ENCODE measurements around the gene DHX36.

The DHX36 gene

GRCh38 chr3:154229217-154229590 lies 95.1 kb downstream of the DHX36 start:
- H3F3A ChIP-seq (ENCODE audit: low read depth), result no peaks in the 10 kb centered on the region
- H3K36me3 ChIP-seq (ENCODE audit: insufficient read depth, low read length), result no peaks in the 10 kb centered on the region
- no peak overlapping the region for H3K9ac ChIP-seq (ENCODE audit: low read depth, low read length, poor library complexity, severe bottlenecking)
- H3K4me3 ChIP-seq (ENCODE audit: low read length, poor library complexity, severe bottlenecking), result no peak overlapping the region
- H3K27me3 ChIP-seq (ENCODE audit: insufficient read depth, low read length, poor library complexity, severe bottlenecking), result no peaks in the 10 kb centered on the region
- TF ChIP-seq EZH2phosphoT487 (IDR thresholded peaks at IDR 0.05; ENCODE audit: borderline replicate concordance) (no peak), CTCF (conservative IDR thresholded peaks at IDR 0.05; ENCODE audit: low read length) (no peak)
- H4K20me1 ChIP-seq (ENCODE audit: insufficient read depth, low read length, poor library complexity, severe bottlenecking), result no peaks in the 10 kb centered on the region
- H3K9me3 ChIP-seq (ENCODE audit: insufficient read depth, low read depth, low read length), result no peaks in the 10 kb centered on the region
- H3K79me2 ChIP-seq (ENCODE audit: insufficient read depth, low read length), result no peaks in the 10 kb centered on the region
- no peaks in the 10 kb centered on the region for H3K9me2 ChIP-seq (replicated peaks; ENCODE audit: low read depth, low read length)
- H3K4me1 ChIP-seq (ENCODE audit: insufficient read depth, low read length, poor library complexity, severe bottlenecking), result peaks cover 18% of the 10 kb centered on the region
- no peak overlapping the region for H2AFZ ChIP-seq (ENCODE audit: low read length)
- no peak overlapping the region for H3K4me2 ChIP-seq (ENCODE audit: low read depth, low read length, poor library complexity, severe bottlenecking)

GRCh38 chr3:154228561-154229216 lies 95.6 kb downstream of the DHX36 start:
- no peaks in the 10 kb centered on the region for H3K9me3 ChIP-seq (ENCODE audit: insufficient read depth, low read depth, low read length)
- H3K27me3 ChIP-seq (ENCODE audit: insufficient read depth, low read length, poor library complexity, severe bottlenecking), result no peaks in the 10 kb centered on the region
- H3F3A ChIP-seq (ENCODE audit: low read depth), result no peaks in the 10 kb centered on the region
- no peak overlapping the region for H2AFZ ChIP-seq (ENCODE audit: low read length)
- H3K4me3 ChIP-seq (ENCODE audit: low read length, poor library complexity, severe bottlenecking), result no peak overlapping the region
- H4K20me1 ChIP-seq (ENCODE audit: insufficient read depth, low read length, poor library complexity, severe bottlenecking), result no peaks in the 10 kb centered on the region
- no peak overlapping the region for H3K9ac ChIP-seq (ENCODE audit: low read depth, low read length, poor library complexity, severe bottlenecking)
- no peaks in the 10 kb centered on the region for H3K36me3 ChIP-seq (ENCODE audit: insufficient read depth, low read length)
- TF ChIP-seq CTCF (conservative IDR thresholded peaks at IDR 0.05; ENCODE audit: low read length) (no peak), EZH2phosphoT487 (IDR thresholded peaks at IDR 0.05; ENCODE audit: borderline replicate concordance) (no peak)
- no peaks in the 10 kb centered on the region for H3K9me2 ChIP-seq (replicated peaks; ENCODE audit: low read depth, low read length)
- no peaks in the 10 kb centered on the region for H3K79me2 ChIP-seq (ENCODE audit: insufficient read depth, low read length)
- H3K4me1 ChIP-seq (ENCODE audit: insufficient read depth, low read length, poor library complexity, severe bottlenecking), result peaks cover 18% of the 10 kb centered on the region
- H3K4me2 ChIP-seq (ENCODE audit: low read depth, low read length, poor library complexity, severe bottlenecking), result no peak overlapping the region

- Histone ChIP-seq H3K4me1 (ENCODE audit: insufficient read depth, low read length, poor library complexity, severe bottlenecking) (peaks cover 18% of the 10 kb centered on the region), H3K9me3 (ENCODE audit: insufficient read depth, low read depth, low read length) (no peaks in the 10 kb centered on the region), H3F3A (ENCODE audit: low read depth) (no peaks in the 10 kb centered on the region), H3K27me3 (ENCODE audit: insufficient read depth, low read length, poor library complexity, severe bottlenecking) (no peaks in the 10 kb centered on the region), H2AFZ (ENCODE audit: low read length) (no peak overlapping the region), H4K20me1 (ENCODE audit: insufficient read depth, low read length, poor library complexity, severe bottlenecking) (no peaks in the 10 kb centered on the region), H3K79me2 (ENCODE audit: insufficient read depth, low read length) (no peaks in the 10 kb centered on the region), H3K4me2 (ENCODE audit: low read depth, low read length, poor library complexity, severe bottlenecking) (no peak overlapping the region), H3K9me2 (replicated peaks; ENCODE audit: low read depth, low read length) (no peaks in the 10 kb centered on the region), H3K36me3 (ENCODE audit: insufficient read depth, low read length) (no peaks in the 10 kb centered on the region), H3K4me3 (ENCODE audit: low read length, poor library complexity, severe bottlenecking) (no peak overlapping the region), H3K9ac (ENCODE audit: low read depth, low read length, poor library complexity, severe bottlenecking) (no peak overlapping the region)
- TF ChIP-seq EZH2phosphoT487 (IDR thresholded peaks at IDR 0.05; ENCODE audit: borderline replicate concordance) (no peak), CTCF (conservative IDR thresholded peaks at IDR 0.05; ENCODE audit: low read length) (no peak)
Measured at GRCh38 chr3:154227531-154227930, 96.8 kb downstream of the DHX36 start.
